ENCODE measurements around the gene TDRD5.

TDRD5 gene

GRCh38 chr1:179588425-179589024 lies 3.1 kb upstream of the TDRD5 start:
- TF ChIP-seq CTCF (IDR thresholded peaks at IDR 0.05), result no peak

GRCh38 chr1:179589509-179589908 lies 2.1 kb upstream of the TDRD5 start:
- TF ChIP-seq CTCF (IDR thresholded peaks at IDR 0.05), result no peak

- no peak for TF ChIP-seq CTCF (IDR thresholded peaks at IDR 0.05)
Measured at GRCh38 chr1:179590671-179591070, 961 bp upstream of the TDRD5 start.

GRCh38 chr1:179591253-179591591 lies 410 bp upstream of the TDRD5 start:
- TF ChIP-seq CTCF (IDR thresholded peaks at IDR 0.05), result no peak

- TF ChIP-seq CTCF (IDR thresholded peaks at IDR 0.05), result no peak
Measured at GRCh38 chr1:179598631-179599030, 7.0 kb downstream of the TDRD5 start.

GRCh38 chr1:179599623-179600249 lies 8.1 kb downstream of the TDRD5 start:
- peak; percentile 83 for TF ChIP-seq CTCF (IDR thresholded peaks at IDR 0.05)

- no peak for TF ChIP-seq CTCF (IDR thresholded peaks at IDR 0.05)
Measured at GRCh38 chr1:179601093-179601492, 9.5 kb downstream of the TDRD5 start.

GRCh38 chr1:179612361-179612760 lies 20.7 kb downstream of the TDRD5 start:
- no peak for TF ChIP-seq CTCF (IDR thresholded peaks at IDR 0.05)
